HT1080 (cell line): ENCODE data around the gene DCD. TPM values are rescaled to one million over a fixed set of nuclear protein-coding genes. Genes with fewer than 3 reads are reported as not detected.
"Not testable (repeated sequence)": the region's sequence is repeated elsewhere in the genome, so short reads cannot be mapped to it uniquely, and the experiment has no call there.

Source experiments
- DNase-seq: peaks from one replicate; pipeline ENCODE4 v3.0.0-alpha.2; 2015; ENCODE audit warnings: low read depth
- polyA plus RNA-seq, 2 experiments: library from polyadenylated mRNA; depleted of rRNA; stranded (reverse); fragments of >200 nt; gene quantifications; 2 replicates each; pipeline ENCODE4 v1.2.3, GENCODE V29; 2015
- total RNA-seq: library from RNA; depleted of rRNA; stranded (reverse); fragments of >200 nt; shearing (Covaris generic); gene quantifications from 2 replicates; pipeline ENCODE4 v1.2.3, GENCODE V29; 2014; rRNA removed

DCD gene
- not detected in 2 replicates for total RNA-seq
- polyA plus RNA-seq (2015; cell fraction: cytosol; rRNA removed) = not detected in 2 replicates
- polyA plus RNA-seq (2015; cell fraction: nucleus; rRNA removed) = not detected in 2 replicates

GRCh38 chr12:54648265-54648664 is at the start of gene DCD:
TSS of gene DCD (minus strand) at chr12:54648365. CDS start at chr12:54648303, 62 bp downstream.
- no peak for DNase-seq

GRCh38 chr12:54697851-54698250 is 49.7 kb upstream of the DCD start:
- no peak for DNase-seq

- no peak for DNase-seq
Observed at GRCh38 chr12:54692353-54692752, 44.2 kb upstream of the DCD start.

- no peak for DNase-seq
Observed at GRCh38 chr12:54689984-54690383, 41.8 kb upstream of the DCD start.

- DNase-seq = no peak
Observed at GRCh38 chr12:54689034-54689372, 40.8 kb upstream of the DCD start.

- no peak for DNase-seq
Observed at GRCh38 chr12:54688309-54689033, 40.3 kb upstream of the DCD start.

GRCh38 chr12:54684636-54685630 is 36.8 kb upstream of the DCD start:
- no peak for DNase-seq

- no peak for DNase-seq
Observed at GRCh38 chr12:54683398-54683797, 35.2 kb upstream of the DCD start.

- DNase-seq = no peak
Observed at GRCh38 chr12:54682674-54683073, 34.5 kb upstream of the DCD start.

- DNase-seq = peak; percentile 32
Observed at GRCh38 chr12:54680374-54680773, 32.2 kb upstream of the DCD start.

- DNase-seq = no peak
Observed at GRCh38 chr12:54678131-54678530, 30.0 kb upstream of the DCD start.

GRCh38 chr12:54667945-54668344 is 19.8 kb upstream of the DCD start:
- no peak for DNase-seq

- DNase-seq = no peak
Observed at GRCh38 chr12:54666008-54666407, 17.8 kb upstream of the DCD start.

- not testable (repeated sequence) for DNase-seq
Observed at GRCh38 chr12:54665022-54665635, 17.0 kb upstream of the DCD start.

- DNase-seq = no peak
Observed at GRCh38 chr12:54663603-54664002, 15.4 kb upstream of the DCD start.

GRCh38 chr12:54662026-54662425 is 13.9 kb upstream of the DCD start:
- no peak for DNase-seq

GRCh38 chr12:54661048-54661447 is 12.9 kb upstream of the DCD start:
- DNase-seq = no peak

- no peak for DNase-seq
Observed at GRCh38 chr12:54660320-54660962, 12.3 kb upstream of the DCD start.

GRCh38 chr12:54658306-54659264 is 10.4 kb upstream of the DCD start:
- peak; percentile 43 for DNase-seq

GRCh38 chr12:54657105-54657607 is 9.0 kb upstream of the DCD start:
- no peak for DNase-seq
